Activated T-cell treated with anti-CD3 and anti-CD28 coated beads, Interleukin-2, amount 50 U/mL, for 24 hours (primary cell): Measurements from ENCODE around the gene HNMT.
"Not testable (repeated sequence)": the region's sequence is repeated elsewhere in the genome, so short reads cannot be mapped to it uniquely, and the experiment has no call there.

Experiments
- DNase-seq: peaks from one replicate; pipeline ENCODE4 v3.0.0-alpha.2; 2020
- H3K27ac Mint-ChIP-seq: 2 replicates; pipeline ENCODE4 v1.8.0; 2020; ENCODE audit warnings: mild to moderate bottlenecking, mixed read lengths
- H3K27me3 Mint-ChIP-seq: 2 replicates; pipeline ENCODE4 v1.8.0; 2020; ENCODE audit warnings: mixed read lengths
- H3K36me3 Mint-ChIP-seq: 2 replicates; pipeline ENCODE4 v1.8.0; 2020; ENCODE audit warnings: low read depth, mixed read lengths
- H3K4me1 Mint-ChIP-seq: 2 replicates; pipeline ENCODE4 v1.8.0; 2020; ENCODE audit warnings: low read depth, mixed read lengths
- H3K4me3 Mint-ChIP-seq: 2 replicates; pipeline ENCODE4 v1.8.0; 2020; ENCODE audit warnings: mild to moderate bottlenecking, moderate library complexity, mixed read lengths
- H3K9me3 Mint-ChIP-seq: 2 replicates; pipeline ENCODE4 v1.8.0; 2020; ENCODE audit warnings: mixed read lengths

The HNMT gene

GRCh38 chr2:137976274-137976673 lies 12.0 kb downstream of the HNMT start:
- DNase-seq: no peak
- Mint-ChIP-seq H3K36me3 (no peaks in the 10 kb centered on the region), H3K27ac (no peak overlapping the region), H3K4me3 (no peak overlapping the region), H3K27me3 (no peaks in the 10 kb centered on the region), H3K9me3 (no peaks in the 10 kb centered on the region), H3K4me1 (no peaks in the 10 kb centered on the region)

GRCh38 chr2:137977790-137978189 lies 13.5 kb downstream of the HNMT start:
- H3K4me3 Mint-ChIP-seq: no peak overlapping the region
- H3K9me3 Mint-ChIP-seq: no peaks in the 10 kb centered on the region
- no peak for DNase-seq
- H3K27me3 Mint-ChIP-seq: no peaks in the 10 kb centered on the region
- no peaks in the 10 kb centered on the region for H3K4me1 Mint-ChIP-seq
- H3K36me3 Mint-ChIP-seq: no peaks in the 10 kb centered on the region
- H3K27ac Mint-ChIP-seq: no peak overlapping the region

- Mint-ChIP-seq H3K27me3 (no peaks in the 10 kb centered on the region), H3K27ac (no peak overlapping the region), H3K36me3 (no peaks in the 10 kb centered on the region), H3K9me3 (no peaks in the 10 kb centered on the region), H3K4me3 (no peak overlapping the region), H3K4me1 (no peaks in the 10 kb centered on the region)
- no peak for DNase-seq
These were observed 16.2 kb downstream of the HNMT start for GRCh38 chr2:137980459-137980858.

GRCh38 chr2:137981112-137981656 lies 16.9 kb downstream of the HNMT start:
- no peaks in the 10 kb centered on the region for H3K4me1 Mint-ChIP-seq

GRCh38 chr2:137983581-137983980 lies 19.3 kb downstream of the HNMT start:
- Mint-ChIP-seq H3K4me3 (no peak overlapping the region), H3K9me3 (peaks cover 1% of the 10 kb centered on the region)

More at GRCh38 chr2:137981112-137981656, 16.9 kb downstream of the HNMT start:
- H3K36me3 Mint-ChIP-seq: no peaks in the 10 kb centered on the region
- H3K27ac Mint-ChIP-seq: no peak overlapping the region
- no peaks in the 10 kb centered on the region for H3K27me3 Mint-ChIP-seq
- H3K4me3 Mint-ChIP-seq: no peak overlapping the region
- no peaks in the 10 kb centered on the region for H3K9me3 Mint-ChIP-seq
- DNase-seq: no peak

GRCh38 chr2:137986268-137986667 lies 22.0 kb downstream of the HNMT start:
- Mint-ChIP-seq H3K27me3 (no peaks in the 10 kb centered on the region), H3K4me3 (no peak overlapping the region), H3K27ac (no peak overlapping the region), H3K36me3 (no peaks in the 10 kb centered on the region), H3K9me3 (peaks cover 1% of the 10 kb centered on the region), H3K4me1 (no peaks in the 10 kb centered on the region)
- no peak for DNase-seq

More at GRCh38 chr2:137983581-137983980, 19.3 kb downstream of the HNMT start:
- Mint-ChIP-seq H3K36me3 (no peaks in the 10 kb centered on the region), H3K27me3 (no peaks in the 10 kb centered on the region), H3K4me1 (no peaks in the 10 kb centered on the region), H3K27ac (no peak overlapping the region)
- no peak for DNase-seq

GRCh38 chr2:137987011-137987410 lies 22.7 kb downstream of the HNMT start:
- H3K4me1 Mint-ChIP-seq: no peaks in the 10 kb centered on the region
- DNase-seq: no peak
- H3K4me3 Mint-ChIP-seq: no peak overlapping the region
- peaks cover 1% of the 10 kb centered on the region for H3K9me3 Mint-ChIP-seq
- no peaks in the 10 kb centered on the region for H3K36me3 Mint-ChIP-seq
- no peaks in the 10 kb centered on the region for H3K27me3 Mint-ChIP-seq
- H3K27ac Mint-ChIP-seq: no peak overlapping the region

GRCh38 chr2:137991078-137991477 lies 26.8 kb downstream of the HNMT start:
- no peak for DNase-seq
- H3K27me3 Mint-ChIP-seq: no peaks in the 10 kb centered on the region
- H3K4me1 Mint-ChIP-seq: no peaks in the 10 kb centered on the region
- H3K27ac Mint-ChIP-seq: no peak overlapping the region
- H3K36me3 Mint-ChIP-seq: no peaks in the 10 kb centered on the region
- H3K9me3 Mint-ChIP-seq: peaks cover 8% of the 10 kb centered on the region
- H3K4me3 Mint-ChIP-seq: no peak overlapping the region

- no peaks in the 10 kb centered on the region for H3K27me3 Mint-ChIP-seq
- H3K27ac Mint-ChIP-seq: no peak overlapping the region
- H3K4me3 Mint-ChIP-seq: no peak overlapping the region
- no peaks in the 10 kb centered on the region for H3K36me3 Mint-ChIP-seq
- no peaks in the 10 kb centered on the region for H3K4me1 Mint-ChIP-seq
- DNase-seq: no peak
- H3K9me3 Mint-ChIP-seq: peaks cover 8% of the 10 kb centered on the region
These were observed 27.9 kb downstream of the HNMT start for GRCh38 chr2:137992039-137992646.

- not testable (repeated sequence) for H3K4me1 Mint-ChIP-seq, H3K27ac Mint-ChIP-seq, H3K9me3 Mint-ChIP-seq
These were observed 29.6 kb downstream of the HNMT start for GRCh38 chr2:137993715-137994476.

GRCh38 chr2:137995368-137995767 lies 31.1 kb downstream of the HNMT start:
- H3K4me1 Mint-ChIP-seq, H3K27ac Mint-ChIP-seq, H3K4me3 Mint-ChIP-seq, DNase-seq, H3K36me3 Mint-ChIP-seq, H3K27me3 Mint-ChIP-seq, H3K9me3 Mint-ChIP-seq: not testable (repeated sequence)

More at GRCh38 chr2:137993715-137994476, 29.6 kb downstream of the HNMT start:
- H3K36me3 Mint-ChIP-seq, DNase-seq, H3K27me3 Mint-ChIP-seq, H3K4me3 Mint-ChIP-seq: not testable (repeated sequence)

GRCh38 chr2:137996158-137996557 lies 31.9 kb downstream of the HNMT start:
- H3K4me3 Mint-ChIP-seq, H3K36me3 Mint-ChIP-seq, H3K27me3 Mint-ChIP-seq, H3K9me3 Mint-ChIP-seq, H3K4me1 Mint-ChIP-seq, DNase-seq, H3K27ac Mint-ChIP-seq: not testable (repeated sequence)

- no peak for DNase-seq
- Mint-ChIP-seq H3K4me1 (no peaks in the 10 kb centered on the region), H3K27me3 (no peaks in the 10 kb centered on the region), H3K36me3 (no peaks in the 10 kb centered on the region), H3K9me3 (peaks cover 5% of the 10 kb centered on the region), H3K27ac (no peak overlapping the region), H3K4me3 (no peak overlapping the region)
These were observed 33.5 kb downstream of the HNMT start for GRCh38 chr2:137997733-137998132.

- Mint-ChIP-seq H3K4me3 (no peak overlapping the region), H3K36me3 (no peaks in the 10 kb centered on the region), H3K4me1 (no peaks in the 10 kb centered on the region), H3K27ac (no peak overlapping the region), H3K9me3 (peaks cover 4% of the 10 kb centered on the region), H3K27me3 (no peaks in the 10 kb centered on the region)
- no peak for DNase-seq
These were observed 34.2 kb downstream of the HNMT start for GRCh38 chr2:137998503-137998902.

- no peak for DNase-seq
- H3K9me3 Mint-ChIP-seq: peaks cover 4% of the 10 kb centered on the region
- H3K4me1 Mint-ChIP-seq: no peaks in the 10 kb centered on the region
- H3K27ac Mint-ChIP-seq: no peak overlapping the region
- H3K27me3 Mint-ChIP-seq: no peaks in the 10 kb centered on the region
- no peaks in the 10 kb centered on the region for H3K36me3 Mint-ChIP-seq
- no peak overlapping the region for H3K4me3 Mint-ChIP-seq
These were observed 35.0 kb downstream of the HNMT start for GRCh38 chr2:137999273-137999672.
